Measurements from ENCODE around the gene NCK1.
A peak's percentile ranks its signal among the peaks of the same experiment; 100 is the strongest.

Gene NCK1

DNA sequence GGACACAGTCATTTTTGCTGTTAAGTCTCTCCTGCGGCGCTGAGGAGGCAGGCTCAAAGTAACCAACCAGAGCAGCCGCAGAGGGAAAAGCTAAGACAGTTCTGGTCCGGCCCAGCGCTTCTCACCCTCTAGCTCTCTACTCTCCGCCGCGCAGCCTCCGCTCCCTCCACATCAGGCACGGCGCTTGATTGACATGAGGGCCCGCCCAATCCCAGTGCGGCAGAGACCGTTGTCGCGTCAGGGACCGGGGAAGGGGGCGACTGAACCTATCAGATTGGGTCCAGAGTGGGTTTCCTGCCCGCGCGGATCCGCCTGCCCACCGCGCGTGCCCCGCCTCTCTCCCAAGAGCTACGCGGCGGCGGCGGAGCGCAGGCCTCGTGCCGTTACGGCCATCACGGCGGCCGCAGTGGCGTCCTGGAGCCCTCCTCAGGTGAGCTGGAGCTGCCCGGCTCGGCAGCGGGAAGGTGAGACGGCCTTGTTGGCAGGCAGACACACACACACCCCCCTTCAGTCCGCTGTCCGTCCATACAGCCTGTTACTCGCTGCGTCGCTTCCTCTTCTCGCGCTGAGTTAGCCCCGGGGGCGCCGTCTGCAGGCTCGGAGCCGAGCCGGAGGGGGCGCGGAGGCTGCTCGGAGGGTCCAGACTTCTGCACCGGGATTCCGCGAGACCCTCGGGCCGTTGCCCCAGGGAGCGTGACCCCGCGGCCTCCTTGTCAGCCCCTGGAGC is at the start of gene NCK1:
Gene NCK1 (plus strand): TSS at position 319 of the 727 bp plus-strand sequence. CDS start 65,794 bp downstream, outside the sequence.
- peak; percentile 98 to 99 for DNase-seq

DNA sequence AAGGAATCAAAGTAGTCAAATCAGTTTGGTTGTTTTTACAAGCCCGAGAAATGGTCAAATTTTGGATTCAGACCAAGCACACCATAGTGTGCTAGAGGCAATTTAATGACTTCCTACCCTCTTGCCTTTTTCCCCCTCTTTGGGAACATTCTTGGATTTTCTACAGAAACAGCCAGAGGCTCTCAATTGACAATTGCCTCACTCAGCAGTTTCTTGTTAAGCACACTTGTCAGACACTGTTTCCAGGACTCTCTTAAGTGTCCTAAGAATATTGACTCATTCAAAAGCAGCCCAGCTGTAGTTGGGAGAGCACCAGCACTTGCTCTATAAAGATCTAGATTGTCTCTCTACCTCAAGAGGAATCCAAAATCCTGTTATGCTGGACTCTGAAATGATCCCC is 44.6 kb upstream of the NCK1 start:
- DNase-seq: no peak

DNA sequence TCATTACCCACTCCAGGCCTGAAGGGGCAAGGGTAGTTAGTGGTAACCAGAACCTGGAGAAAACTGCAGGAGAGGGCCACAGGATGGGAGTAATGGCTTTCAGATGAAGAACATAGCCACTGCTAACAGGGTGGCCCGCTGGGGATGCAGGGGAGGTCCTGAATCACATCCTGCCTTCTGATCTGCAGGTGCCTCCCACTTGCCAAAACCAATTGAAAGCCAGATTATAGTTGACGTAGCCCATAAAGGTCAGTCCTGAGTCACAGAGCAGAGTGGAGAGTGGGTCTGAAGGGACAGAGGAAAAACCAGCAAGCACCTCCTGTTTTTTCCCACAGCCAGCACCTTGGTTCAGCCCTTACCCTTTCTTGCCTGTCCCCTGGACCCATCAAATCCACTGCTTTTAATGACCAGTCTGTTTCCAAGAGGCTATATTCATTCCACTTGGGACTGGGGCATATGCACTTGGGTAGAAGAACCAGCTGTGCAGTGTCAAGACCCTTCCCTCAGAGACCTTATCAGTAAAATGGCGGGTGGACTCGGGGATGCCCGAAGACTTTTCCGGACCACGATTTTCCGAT is 43.7 kb upstream of the NCK1 start:
- DNase-seq: no peak

DNA sequence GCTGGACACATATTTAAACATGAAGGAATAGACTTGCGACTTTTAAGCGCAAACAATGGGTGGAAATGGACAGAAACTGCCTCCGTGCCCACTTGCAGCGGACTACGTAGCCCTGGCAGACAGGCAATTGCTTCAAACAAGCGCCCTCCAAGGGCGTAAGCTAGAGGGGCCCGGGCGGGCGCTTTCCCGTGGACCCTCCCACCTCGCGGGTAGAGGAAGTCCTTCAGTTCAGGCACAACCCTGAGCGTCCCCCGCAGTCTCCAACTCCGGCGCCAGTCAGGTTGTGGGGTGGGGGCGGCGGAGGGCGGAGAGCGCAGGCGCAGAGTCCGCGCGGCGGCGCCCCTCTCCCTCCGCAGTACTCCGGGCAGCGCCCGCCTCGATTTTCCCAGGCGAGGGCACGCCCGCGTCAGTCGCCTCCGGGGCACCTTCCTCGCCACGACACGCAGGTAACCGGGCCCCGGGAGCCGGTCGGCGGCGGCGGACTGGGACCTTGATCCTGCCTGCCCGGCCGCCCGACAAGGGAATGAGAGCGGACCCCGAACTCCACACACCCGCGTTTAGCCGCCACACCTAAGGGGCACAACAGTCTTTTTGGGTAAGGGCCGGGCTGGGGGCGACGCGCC is 43.1 kb upstream of the NCK1 start, which contains the start of gene SLC35G2:
Gene SLC35G2 (plus strand): TSS at position 358 of the 623 bp plus-strand sequence. CDS start 35,335 bp downstream, outside the sequence.
- no peak for DNase-seq

DNA sequence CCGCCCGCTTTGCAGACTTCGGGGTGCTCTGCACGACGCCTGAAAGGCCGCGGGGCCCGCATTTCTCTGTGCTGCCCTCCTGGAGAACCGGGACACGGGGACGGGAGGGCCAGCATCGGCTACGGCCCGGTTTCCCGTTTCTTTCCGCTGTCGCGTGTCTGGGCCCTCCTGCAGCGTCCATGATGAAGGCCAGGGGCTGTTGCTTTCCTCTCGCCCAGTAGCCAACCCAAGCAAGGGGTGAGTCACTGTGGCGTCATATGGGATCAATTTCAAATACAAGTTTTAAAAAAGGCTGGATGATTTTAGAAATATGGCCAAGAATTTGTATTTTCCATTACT is 42.6 kb upstream of the NCK1 start:
- no peak for DNase-seq

DNA sequence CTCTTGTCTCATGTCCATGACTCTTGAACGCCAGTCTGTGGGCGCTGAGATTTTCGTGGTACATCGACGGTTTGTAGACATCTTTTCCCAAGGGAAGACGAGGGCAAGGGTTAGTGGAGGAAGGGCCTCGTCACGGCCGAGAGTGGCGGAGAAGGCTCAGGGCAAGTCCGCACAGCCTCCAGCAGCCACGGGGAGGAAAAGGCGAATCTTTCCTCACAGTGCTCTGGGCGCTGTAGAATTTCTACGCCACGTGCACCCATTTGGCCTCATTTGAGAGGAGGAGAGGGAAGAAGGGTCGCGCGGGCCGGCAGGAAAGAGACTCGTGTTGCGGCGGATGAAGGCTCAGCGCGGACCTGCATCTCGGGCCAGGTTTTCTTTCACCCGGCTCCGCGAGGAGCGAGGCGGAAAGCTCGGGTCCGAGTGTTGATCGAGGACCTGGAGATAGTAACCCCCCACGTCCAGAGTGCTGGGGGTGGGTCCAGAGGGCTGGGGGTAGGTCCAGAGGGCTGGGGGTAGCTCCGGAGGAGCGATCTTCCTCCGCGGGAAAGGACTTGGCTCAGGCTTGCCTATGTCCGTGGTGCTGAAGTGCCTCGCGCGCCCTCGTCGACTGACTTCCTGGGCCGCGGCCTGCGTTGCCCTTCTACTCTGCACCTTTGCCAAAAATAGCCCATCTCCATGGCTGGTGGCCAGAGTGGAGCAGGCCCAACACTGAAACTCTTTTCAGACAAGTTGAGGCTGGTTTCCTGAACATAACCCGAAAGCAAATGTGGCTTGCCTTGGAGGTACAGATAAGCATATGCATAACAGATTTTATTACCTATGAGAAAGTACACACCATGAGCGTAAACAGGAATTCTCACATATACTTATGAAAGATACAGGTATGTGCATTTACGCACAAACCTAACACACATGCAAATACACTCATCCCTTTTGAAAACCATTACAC is 42.0 kb upstream of the NCK1 start:
- no peak for DNase-seq

DNA sequence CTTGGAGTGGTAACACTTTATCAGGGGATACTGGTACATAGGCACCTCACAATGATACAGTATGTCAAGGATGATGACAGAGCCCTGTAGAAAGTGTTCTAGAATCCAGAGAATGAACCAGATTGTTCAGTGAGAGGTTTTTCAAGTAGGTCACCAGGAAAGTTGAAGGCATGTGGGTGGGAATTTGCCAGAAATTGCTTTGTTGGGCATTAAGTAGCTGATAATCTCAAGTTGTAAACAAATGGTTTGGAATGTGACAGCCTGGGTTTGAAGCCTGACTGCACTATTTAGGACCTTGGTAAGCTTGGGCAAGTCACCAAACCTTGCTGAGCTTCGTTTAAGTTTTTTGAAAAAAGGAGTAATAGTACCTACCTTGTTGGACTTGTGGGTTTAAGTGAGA is 30.5 kb upstream of the NCK1 start:
- no peak for DNase-seq

DNA sequence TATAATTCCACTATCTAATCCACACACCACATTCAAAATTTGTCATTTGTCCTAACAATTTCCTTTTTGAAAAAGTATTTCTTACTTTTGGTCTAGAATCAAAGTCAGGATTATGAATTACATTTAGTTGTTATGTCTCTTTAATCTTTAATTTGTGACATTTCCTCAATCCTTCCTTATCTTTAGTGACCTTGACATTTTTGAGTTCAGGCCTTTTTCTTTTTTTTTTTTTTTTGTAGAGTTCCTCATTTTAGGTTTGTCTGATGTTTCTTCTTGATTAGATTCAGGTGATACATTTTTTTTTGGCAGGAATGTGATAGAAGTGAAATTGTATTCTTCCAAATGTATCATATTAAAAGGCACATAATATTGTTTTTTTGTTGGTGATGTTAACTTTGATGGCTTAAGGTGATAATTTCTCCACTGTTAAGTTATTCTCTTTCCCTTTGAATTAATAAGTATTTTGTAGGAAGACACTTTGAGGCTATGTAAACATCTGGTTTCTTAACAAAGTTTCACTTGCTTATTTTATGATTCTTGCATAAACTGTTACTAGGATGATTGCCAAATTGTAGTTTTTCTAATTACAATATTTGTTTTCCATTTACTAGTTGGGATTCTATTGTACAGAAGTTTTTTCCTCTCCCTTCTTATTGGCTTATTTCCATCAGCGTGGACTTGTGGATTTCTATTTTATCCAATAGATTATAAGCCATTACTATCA is 26.8 kb upstream of the NCK1 start:
- no peak for DNase-seq

DNA sequence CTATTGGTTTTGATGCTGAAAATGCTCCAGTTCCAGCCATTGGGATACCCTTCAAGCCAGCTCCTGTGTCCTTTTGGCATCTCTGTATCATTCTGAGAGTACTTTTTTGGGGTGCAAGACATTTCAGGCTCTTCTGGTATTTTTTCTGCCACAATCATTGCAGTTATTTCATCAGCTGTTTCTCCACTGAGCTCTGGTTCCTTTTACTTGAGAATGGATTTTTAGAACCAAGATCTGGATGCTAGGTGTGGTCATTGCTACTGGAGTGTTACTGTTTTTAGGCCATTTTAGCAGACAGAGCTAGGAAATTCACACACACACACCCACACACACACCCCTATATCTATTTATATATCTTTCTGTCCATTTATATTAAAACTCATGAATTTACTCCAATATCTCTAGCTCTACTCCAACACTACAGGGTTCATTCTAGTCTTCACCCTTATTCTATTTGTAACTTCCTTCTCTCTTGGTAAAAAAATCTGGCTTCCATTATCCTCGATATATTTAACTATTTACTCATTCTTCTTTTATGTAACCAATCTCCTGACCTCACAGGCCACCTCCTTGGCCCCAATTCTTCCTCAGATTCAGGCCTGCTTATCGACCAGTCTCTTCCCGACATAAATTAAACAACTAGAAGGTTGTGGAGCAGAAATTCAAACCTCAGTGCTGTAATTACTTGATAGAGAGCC is 26.0 kb upstream of the NCK1 start:
- no peak for DNase-seq

DNA sequence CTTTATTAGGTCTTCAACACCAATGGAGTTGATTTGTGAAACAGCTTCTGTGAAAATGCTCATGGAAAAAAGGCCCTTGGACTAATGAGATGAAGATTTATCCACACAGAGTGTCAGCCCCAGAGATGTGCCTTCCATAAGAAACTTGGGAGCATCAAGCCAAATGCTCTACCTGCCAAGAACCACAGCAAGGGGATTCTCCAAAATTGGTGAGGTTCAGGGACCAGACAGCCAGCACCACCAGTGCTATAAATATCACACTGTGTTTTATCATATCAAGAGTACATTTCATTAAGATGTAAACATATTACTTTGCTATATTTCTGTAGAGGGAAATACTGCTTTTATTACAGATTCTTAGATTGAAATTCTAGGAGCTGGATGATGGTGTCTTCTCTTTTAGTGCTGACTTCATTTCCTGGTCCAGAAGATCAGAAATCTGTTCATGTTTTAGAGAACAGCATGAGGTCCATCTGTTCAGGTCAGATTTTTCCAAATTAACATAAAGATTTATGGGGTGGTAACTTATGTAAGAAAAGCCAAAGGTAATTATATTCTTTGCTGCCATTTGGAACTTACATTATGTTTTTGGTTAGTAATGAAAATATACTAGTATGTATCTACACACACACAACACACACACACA is 25.4 kb upstream of the NCK1 start:
- peak; percentile 88 to 89 for DNase-seq

DNA sequence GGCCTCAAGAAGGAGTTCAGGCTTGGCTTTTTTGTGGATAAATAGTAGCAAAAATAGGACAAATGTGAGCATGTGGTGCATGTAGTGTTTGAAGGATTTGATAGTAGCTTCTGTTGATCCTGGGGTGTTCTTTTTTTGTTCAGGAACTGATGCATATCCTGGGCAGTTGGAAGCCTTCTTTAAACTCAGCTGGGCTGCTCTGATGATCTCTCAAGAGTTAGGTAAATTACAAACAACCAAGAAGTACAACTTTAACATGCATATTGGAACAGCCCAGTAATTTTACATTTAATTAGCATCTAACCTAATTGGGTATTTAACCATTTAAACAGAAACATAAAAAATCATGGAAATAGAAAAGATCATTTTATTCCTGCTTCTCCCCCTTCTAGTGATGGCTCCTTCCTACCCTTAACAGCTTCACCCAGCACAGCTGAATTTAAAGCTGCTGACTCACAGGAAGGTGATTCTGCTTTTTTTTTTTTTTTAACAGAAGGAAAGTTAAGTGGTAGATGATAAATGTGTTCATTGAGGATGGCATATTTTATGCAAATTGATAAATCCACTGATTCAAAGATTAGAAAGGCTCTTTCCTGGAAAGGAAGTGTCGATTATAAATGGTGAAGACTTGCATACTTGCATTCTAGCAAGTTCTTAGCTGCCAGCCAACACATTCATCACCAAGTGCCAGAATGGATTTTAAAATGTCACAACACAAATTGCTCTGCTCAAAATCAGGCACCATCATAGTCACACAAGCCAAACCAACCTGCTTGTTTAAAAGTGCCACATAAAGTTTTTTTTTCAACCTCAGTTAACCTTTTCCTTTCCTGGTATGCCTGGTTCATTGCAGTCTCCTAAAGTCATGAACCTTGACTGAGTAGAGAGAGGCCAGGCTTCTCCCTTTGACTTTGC is 23.1 kb upstream of the NCK1 start:
- peak in 1 of 2 experiments; percentile 30 for DNase-seq

DNA sequence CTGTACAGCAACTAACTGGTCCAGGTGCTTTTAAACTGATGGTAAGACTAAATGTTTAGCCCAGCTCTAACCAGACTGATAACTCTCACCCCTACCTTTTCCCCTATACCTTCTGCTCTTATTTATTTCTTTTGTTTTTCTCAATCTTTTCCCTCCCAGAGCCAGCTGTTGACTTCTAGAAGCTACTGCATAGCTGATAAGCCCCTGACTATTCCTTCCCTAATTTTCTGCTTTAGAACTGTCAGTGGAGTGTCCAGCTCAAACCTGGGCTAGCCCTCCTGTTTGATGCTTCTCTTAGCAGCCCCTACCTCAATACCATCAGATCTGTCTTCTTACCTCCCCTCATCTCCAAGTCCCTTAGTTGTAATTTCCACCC is 22.5 kb upstream of the NCK1 start:
- no peak for DNase-seq

DNA sequence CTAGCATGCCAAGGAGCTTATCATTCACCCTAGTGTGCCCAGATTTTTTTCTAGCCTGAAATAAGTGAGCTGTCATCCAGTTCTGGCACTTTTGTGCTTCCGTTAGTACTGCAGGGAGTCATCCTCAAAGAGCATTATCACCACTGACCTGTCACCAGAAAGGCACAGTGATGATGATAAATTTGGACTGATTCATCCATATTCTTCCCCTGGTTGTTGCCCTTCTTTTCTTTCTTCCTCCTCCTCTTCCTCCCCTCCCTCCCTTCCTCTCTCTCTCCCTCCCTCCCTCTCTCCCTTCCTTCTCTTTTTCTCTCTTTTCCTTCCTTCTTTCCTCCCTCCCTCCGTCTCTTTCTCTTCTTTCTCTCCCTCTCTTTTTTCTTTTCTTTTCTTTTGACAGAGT is 21.8 kb upstream of the NCK1 start:
- DNase-seq: no peak

DNA sequence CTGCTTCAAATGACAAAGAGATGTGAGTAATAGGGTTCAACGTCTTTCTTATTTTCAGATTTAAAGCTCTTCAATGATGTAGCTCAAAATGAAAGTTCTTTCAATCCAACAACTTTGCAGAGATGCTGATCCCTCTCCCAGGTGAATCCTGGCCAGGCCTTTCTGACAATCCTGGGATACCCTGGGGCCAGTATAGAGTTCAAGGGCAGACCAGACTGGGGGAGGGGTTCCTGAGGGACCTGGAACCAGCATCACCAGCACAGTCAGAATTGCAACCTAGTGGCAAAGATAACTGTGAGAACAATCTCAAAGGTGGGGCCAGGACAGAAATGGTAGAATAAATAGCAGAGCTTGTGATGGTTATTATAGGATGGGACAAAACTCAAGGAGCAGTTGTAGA is 19.7 kb upstream of the NCK1 start:
- DNase-seq: no peak

DNA sequence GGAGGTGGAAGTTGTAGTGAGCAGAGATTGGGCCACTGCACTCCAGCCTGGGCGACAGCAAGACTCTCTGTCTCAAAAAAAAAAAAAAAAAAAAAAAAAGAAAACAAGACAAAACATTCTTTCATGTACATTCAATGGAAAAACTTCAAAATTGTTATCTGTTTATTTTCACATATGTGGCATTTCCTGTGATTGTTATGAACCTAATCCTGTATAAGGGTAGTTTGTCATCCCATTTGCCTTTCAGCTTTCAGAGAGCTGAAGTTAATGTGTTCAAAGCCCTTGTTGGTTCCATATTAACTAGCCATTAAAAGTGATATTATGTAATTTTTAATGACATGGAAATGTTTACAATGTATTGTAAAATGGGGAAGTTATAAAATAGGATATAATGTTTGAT is 17.3 kb upstream of the NCK1 start:
- DNase-seq: no peak

DNA sequence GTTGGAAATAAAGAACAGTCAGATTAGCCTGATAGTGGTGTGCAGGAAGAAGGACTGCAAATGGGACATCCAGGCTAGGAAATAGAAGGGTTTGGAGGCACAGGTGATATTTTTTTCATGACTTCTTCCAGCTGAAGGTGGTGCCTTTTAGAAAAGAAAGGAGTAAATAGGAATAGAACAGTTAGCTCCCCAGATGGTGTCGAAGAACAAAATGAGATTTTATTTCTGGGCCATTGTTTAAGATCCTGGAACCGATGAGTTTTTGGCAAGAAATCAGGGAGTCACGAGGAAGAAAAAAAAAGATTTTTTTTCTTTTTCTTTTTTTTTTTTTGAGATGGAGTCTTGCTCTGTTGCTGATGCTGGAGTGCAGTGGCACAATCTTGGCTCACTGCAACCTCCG is 9.8 kb upstream of the NCK1 start:
- DNase-seq: peak in 1 of 2 experiments; percentile 32

DNA sequence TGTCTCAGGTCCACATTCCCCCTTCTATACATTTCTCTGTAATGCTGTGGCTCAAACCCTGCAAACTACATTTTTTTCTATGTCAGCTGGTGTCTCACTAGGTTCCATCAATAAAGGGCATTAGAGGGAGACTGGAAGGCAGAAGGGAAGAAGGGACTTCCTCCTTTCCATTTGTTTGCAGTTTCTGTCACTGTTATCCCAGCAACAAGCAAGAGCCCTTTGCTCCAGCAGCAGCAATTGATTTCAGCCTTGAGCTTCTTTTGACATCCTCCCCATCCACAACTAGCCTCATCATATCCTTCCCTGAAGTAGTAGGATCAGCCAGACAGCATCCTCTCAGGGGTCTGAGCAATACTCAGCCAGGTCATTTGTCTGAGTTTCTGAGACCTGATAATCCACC is 5.3 kb upstream of the NCK1 start:
- no peak for DNase-seq

DNA sequence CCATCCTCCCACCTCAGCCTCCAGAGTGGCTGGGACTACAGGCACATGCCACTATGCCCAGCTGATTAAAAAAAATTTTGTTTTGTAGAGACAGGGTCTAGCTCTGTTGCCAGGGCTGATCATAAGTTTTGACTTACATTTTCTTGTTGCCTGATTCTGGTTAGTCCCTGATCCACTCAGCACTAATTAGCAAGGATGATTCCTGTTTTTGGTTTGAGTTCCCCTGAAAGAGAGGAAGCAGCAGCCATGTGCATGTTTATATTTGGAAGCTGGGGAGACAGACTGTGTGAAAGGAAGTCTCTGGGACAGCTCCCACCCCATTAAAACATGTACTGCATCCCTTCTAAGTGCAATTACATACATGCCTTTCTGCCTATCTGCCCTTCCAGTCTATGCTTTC is 3.6 kb upstream of the NCK1 start:
- no peak for DNase-seq

DNA sequence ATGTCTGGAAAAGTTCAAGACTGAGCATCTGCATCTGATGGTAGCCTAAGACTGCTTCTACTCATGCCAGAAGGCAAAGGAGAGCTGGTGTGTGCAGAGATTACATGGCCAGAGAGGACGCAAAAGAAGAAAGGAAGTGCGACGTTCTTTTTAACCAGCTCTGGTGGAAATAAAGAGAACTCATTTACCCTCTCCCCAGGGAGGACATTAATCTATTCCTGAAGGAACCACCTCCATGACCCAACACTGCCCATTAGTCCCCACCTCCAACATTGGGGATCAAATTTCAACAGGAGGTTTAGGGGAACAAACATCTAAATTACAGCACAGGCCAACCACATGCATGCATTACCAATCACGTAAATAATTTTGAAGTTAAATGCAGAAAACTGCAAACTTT is 1.5 kb upstream of the NCK1 start:
- peak in 1 of 2 experiments; percentile 12 for DNase-seq

DNA sequence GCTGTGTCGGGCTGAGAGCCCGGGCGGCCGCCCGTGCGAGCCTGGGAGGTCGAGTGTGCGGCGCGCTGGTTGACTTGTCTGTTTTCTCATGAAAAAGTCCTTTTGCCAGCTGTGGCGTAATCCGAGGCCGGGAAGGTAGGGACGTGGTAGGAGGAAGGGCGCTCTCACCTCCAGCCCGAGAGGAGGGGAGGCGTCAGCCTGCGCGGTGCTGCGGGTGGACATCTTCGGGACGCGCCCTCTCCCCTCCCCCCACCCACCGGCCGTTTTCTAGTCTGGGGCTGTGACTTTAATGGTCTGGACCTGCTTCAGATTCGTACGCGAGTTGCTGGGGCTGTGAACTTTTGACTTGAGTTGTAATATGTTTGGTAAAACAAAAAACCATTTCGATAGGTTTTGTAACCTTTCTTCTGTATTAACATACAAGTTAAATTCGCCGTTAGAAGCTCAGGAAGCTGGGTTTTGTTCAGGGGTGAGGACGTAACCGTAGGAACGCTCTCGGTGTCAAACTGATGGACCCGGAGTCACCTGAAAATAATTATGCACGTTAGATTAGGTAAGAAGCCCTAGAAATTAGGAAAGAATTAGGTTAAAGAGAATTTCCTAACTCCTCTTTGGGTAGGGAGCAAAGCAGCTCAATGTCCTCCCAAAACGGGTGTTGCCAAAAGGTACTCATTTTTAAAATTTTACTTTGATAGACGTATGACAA is 762 bp downstream of the NCK1 start:
- peak in 1 of 2 experiments; percentile 44 for DNase-seq
